Testis (tissue), 3 donors: Measurements from ENCODE around the gene INHBA. TPM values are rescaled to one million over a fixed set of nuclear protein-coding genes. Genes with fewer than 3 reads are reported as not detected.

Source experiments
- DNase-seq: peaks from one replicate; pipeline ENCODE4 v3.0.0-alpha.2; 2019
- H3K27ac ChIP-seq, 2 donors: fragments of 200-600 bp; sonication (generic); one replicate each; pipeline ENCODE4 v1.5.1; 2019
- H3K27me3 ChIP-seq: fragments of 200-600 bp; sonication (generic); one replicate; pipeline ENCODE4 v1.5.1; 2019
- H3K36me3 ChIP-seq: fragments of 200-600 bp; sonication (generic); one replicate; pipeline ENCODE4 v1.5.1; 2017; ENCODE audit warnings: low read depth; ENCODE audit errors: missing control alignments
- H3K4me1 ChIP-seq: fragments of 200-600 bp; sonication (generic); one replicate; pipeline ENCODE4 v1.5.1; 2019
- H3K4me3 ChIP-seq, 2 donors: fragments of 200-600 bp; sonication (generic); one replicate each; pipeline ENCODE4 v1.5.1; 2017 to 2019
- H3K9me3 ChIP-seq: fragments of 200-600 bp; sonication (generic); one replicate; pipeline ENCODE4 v1.5.1; 2017
- POLR2A ChIP-seq: fragments of 450-650 bp; IDR thresholded peaks from one replicate; pipeline ENCODE4 v1.6.1; 2017; ENCODE audit warnings: antibody characterized with exemption, mild to moderate bottlenecking, moderate library complexity
- WGBS, 2 donors: methylation state at CpG; one replicate each; pipeline ENCODE4 v1.1.5; 2018; 5-methylcytosine and 5-hydroxymethylcytosine counted together
- intact Hi-C: fragments of 100-400 bp; cut with DNase I; formaldehyde crosslinking; loops from one replicate; pipeline ENCODE4 v1.15.1; 2023; ENCODE audit warnings: low total_unique reads
- polyA plus RNA-seq: library from polyadenylated mRNA; stranded (reverse); fragments of 350-450 nt; fragmentation: Illumina TruSeq; extraction: RNeasy Lipid Tissue Mini Kit (QIAGEN cat#74804); gene quantifications from one replicate; pipeline ENCODE4 v1.2.3, GENCODE V29; 2014; ENCODE audit warnings: low read depth, low replicate concordance; ENCODE audit not compliant: insufficient read depth
- total RNA-seq, 2 donors: library from RNA; depleted of rRNA; stranded (reverse); fragments of >200 nt; gene quantifications; one replicate each; pipeline ENCODE4 v1.2.3, GENCODE V29; 2016
- TF ChIP-seq, protein P1 (sequence below), 3 experiments: fragments of 450-650 bp in 2 of 3; fragments of 200-600 bp in 1 of 3; sonication (generic) in 1 of 3; IDR thresholded peaks; one replicate each; pipeline ENCODE4 v1.5.1; 2016 to 2019; ENCODE audit warnings: antibody characterized with exemption in 3 of 3, mild to moderate bottlenecking in 2 of 3, moderate library complexity in 1 of 3

INHBA gene
- total and polyA plus RNA-seq, 3 donors from 2014 or later = 2.5 to 8.0 (median 5.7) TPM

DNA sequence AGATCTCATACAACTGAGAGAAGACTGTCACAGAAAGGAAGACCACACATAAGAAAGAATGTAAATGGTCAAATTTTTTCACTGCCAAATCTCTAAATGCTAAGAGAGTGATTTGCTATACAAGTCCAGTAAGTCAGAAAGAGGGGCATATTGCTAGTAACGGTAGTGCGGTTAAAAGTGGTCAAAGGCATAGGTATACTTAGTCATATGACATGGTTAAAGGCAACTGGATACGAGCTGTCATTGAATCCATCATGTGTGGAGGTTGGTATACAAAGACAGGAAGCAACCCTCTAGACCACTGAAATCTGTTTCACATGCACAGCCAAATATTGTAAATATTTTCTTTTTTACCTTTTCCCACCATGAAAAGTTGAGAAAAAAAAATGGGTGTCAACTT, 4.8 kb downstream of the INHBA start:
- Histone ChIP-seq H3K27me3 (no peaks in the 10 kb centered on the region), H3K4me3 (peak overlapping the region; percentile 54 to 57), H3K36me3 (no peaks in the 10 kb centered on the region), H3K4me1 (peaks cover 4% of the 10 kb centered on the region), H3K27ac (peak overlapping the region in 1 of 2 donors; percentile 82), H3K9me3 (no peaks in the 10 kb centered on the region)
- TF ChIP-seq POLR2A = no peak
- TF ChIP-seq, protein P1, sequence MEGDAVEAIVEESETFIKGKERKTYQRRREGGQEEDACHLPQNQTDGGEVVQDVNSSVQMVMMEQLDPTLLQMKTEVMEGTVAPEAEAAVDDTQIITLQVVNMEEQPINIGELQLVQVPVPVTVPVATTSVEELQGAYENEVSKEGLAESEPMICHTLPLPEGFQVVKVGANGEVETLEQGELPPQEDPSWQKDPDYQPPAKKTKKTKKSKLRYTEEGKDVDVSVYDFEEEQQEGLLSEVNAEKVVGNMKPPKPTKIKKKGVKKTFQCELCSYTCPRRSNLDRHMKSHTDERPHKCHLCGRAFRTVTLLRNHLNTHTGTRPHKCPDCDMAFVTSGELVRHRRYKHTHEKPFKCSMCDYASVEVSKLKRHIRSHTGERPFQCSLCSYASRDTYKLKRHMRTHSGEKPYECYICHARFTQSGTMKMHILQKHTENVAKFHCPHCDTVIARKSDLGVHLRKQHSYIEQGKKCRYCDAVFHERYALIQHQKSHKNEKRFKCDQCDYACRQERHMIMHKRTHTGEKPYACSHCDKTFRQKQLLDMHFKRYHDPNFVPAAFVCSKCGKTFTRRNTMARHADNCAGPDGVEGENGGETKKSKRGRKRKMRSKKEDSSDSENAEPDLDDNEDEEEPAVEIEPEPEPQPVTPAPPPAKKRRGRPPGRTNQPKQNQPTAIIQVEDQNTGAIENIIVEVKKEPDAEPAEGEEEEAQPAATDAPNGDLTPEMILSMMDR (IDR thresholded peaks at IDR 0.05) = no peak
- DNase-seq = no peak
- 58 to 75% methylated on average over 3 of the region's 3 CpGs for WGBS, 2 donors
- intact Hi-C loops = no loop called here

DNA sequence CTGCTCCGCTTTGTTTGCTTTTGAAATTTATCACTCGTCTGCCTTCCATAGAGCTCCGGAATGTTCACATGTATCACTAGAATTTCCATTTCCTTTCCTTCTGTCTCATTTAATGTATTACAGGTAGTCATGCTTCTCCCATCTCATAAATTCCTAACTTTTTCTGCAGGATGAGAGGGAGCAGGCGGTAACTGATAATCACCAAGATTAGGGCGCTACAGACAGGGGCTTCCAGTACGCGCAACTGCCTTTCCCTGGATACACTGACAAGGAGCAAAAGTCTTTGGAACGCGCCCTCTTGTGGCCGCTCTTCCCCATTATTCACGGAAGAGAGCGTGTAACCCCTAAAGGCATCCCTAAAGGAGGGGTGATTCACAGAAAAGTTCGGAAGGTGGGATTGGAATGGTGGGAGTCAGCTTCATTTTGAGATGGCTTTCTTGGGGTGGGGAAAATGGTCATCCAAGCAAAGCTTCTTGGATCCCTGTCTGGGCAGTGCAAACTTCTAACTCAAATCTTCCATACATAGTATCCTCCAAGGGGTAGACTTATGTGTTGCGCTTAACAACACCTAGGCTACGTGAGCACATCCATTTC, 6.5 kb downstream of the INHBA start:
- intact Hi-C loops = no loop called here
- Histone ChIP-seq H3K9me3 (no peaks in the 10 kb centered on the region), H3K36me3 (no peaks in the 10 kb centered on the region), H3K27ac (peak overlapping the region; percentile 52 to 78), H3K4me1 (peaks cover 4% of the 10 kb centered on the region), H3K4me3 (peak overlapping the region; percentile 31 to 53), H3K27me3 (no peaks in the 10 kb centered on the region)
- TF ChIP-seq, protein P1 (IDR thresholded peaks at IDR 0.05) = peak; percentile 71 to 82 (median 77)
- TF ChIP-seq POLR2A = no peak
- DNase-seq = peak; percentile 93
- WGBS, 2 donors = 9 to 13% methylated on average over 15 of the region's 15 CpGs

DNA sequence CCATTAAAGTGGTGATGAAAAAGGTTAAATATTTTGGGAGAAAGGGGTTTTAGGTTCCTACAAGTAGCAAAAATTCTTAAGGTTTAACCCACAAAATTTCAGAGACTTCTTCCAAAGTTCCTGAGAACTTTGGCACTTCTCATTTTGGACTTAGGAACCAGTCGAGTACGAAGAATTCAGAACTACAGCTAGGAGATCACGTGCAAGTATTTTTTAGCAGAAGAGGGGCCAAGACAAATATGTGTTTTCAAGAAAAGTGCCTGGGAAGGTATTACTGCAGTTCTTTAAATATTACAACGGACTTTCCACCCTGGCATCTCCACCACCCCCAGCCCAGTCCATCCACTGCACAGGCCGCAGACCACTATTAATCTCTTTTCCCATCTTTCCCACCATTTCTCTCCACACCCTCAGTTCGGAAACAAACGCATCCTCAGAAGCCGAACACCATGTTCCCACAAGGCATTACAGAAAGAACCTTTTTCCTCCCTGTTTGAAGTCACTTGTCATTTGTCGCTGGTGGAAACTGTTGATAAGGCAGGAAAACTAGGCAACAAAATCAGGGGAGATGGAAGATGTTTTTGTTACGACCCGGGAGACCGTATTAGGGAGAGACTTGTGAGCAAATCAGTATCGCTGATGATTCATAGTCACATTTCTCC, 7.1 kb downstream of the INHBA start:
- 23 to 24% methylated on average over 13 of the region's 13 CpGs for WGBS, 2 donors
- intact Hi-C loops = no loop called here
- peak overlapping the region; percentile 52 to 78 for H3K27ac ChIP-seq
- no peaks in the 10 kb centered on the region for H3K9me3 ChIP-seq
- no peaks in the 10 kb centered on the region for H3K27me3 ChIP-seq
- no peaks in the 10 kb centered on the region for H3K36me3 ChIP-seq
- DNase-seq = no peak
- H3K4me1 ChIP-seq = peaks cover 4% of the 10 kb centered on the region
- TF ChIP-seq POLR2A = no peak
- TF ChIP-seq, protein P1 (IDR thresholded peaks at IDR 0.05) = no peak
- H3K4me3 ChIP-seq = peak overlapping the region; percentile 31 to 53

DNA sequence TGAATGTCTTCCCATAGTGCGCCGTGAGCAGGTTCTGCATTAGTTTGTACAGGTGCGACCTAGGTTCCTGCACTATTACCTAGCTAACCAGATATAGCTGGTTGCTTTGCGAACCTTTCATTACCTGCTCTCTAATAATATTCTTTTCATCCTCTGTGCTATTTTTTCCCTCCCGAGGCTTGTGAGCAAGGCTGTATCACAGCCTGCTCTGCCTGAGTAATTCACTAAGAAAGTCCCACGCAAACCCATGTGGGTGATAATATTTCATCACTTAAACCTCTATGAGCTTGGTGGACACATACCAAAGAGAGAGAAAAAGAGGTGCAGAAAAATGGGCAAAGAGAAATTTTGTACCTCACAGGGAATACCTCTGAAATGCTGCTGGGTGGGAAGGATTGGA, 8.4 kb downstream of the INHBA start:
- Histone ChIP-seq H3K4me1 (peaks cover 4% of the 10 kb centered on the region), H3K4me3 (no peak overlapping the region), H3K27me3 (no peaks in the 10 kb centered on the region), H3K36me3 (no peaks in the 10 kb centered on the region), H3K27ac (peak overlapping the region in 1 of 2 donors; percentile 14), H3K9me3 (no peaks in the 10 kb centered on the region)
- WGBS, 2 donors = 91 to 92% methylated on average over 6 of the region's 6 CpGs
- no peak for DNase-seq
- intact Hi-C loops = no loop called here
- no peak for TF ChIP-seq POLR2A
- TF ChIP-seq, protein P1 (IDR thresholded peaks at IDR 0.05) = no peak
